ENCODE results near the gene RALGPS1. TPM values are rescaled to one million over a fixed set of nuclear protein-coding genes. Genes with fewer than 3 reads are reported as not detected.
A peak's percentile ranks its signal among the peaks of the same experiment; 100 is the strongest.

The RALGPS1 gene
- total RNA-seq, 1 donor from 2014 or later: 30.7 TPM

DNA sequence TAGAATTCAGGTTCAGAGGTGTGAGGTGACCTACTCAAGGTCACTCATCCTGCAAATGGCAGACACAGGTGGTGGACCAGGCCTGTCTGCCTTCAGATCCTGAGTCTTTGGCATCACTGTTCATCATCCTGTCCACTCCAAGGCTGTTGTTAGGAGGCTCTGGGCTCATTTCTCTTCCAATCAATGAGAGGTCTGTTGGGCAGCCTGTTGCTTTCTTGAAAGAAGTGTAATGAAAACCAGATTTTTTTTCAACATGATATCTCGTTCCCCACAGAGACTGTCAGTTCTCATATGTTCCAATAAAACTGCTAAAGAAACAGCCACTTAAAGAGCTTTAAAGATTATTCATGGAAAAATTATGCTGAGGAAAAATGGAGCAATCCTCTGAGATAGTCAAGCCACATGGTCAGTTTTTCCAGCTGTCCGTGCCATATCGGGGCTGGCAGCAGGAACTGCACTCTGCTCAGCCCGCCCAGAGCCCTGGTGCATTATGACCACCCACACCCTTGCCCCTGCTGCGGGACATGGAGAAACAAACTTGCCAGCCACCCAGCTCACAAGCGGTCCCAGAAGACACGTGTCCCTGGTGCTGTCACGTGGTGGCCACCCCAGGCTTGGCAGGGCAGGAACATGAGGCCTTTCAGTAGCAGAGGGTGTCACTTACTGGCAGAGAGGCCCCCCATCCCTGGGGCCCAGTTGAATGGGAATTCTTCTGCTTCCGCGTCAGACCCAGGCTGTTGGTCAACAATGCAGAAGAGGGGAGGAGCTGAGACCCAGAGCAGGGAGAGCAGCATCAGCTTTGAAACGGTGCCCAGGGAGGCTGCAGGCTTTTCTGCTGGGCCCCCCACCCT lies 271.6 kb downstream of the RALGPS1 start:
- peak; percentile 34 for DNase-seq (ENCODE audit: low spot score)
- Mint-ChIP-seq H3K36me3 (no peaks in the 10 kb centered on the region), H3K4me1 (peaks cover 36% of the 10 kb centered on the region), H3K27ac (peak overlapping the region; percentile 63), H3K9me3 (no peaks in the 10 kb centered on the region), H3K27me3 (ENCODE audit: insufficient read depth, low read depth) (peaks cover 2% of the 10 kb centered on the region), H3K4me3 (no peak overlapping the region)
- Histone ChIP-seq H3K79me2 (ENCODE audit: low read depth) (no peaks in the 10 kb centered on the region), H3F3A (ENCODE audit: low read depth) (no peaks in the 10 kb centered on the region), H4K20me1 (ENCODE audit: low read depth) (no peaks in the 10 kb centered on the region), H3K4me3 (no peak overlapping the region), H3K27me3 (no peaks in the 10 kb centered on the region), H3K9ac (no peak overlapping the region), H2AFZ (replicated peaks) (no peak overlapping the region), H3K9me3 (ENCODE audit: low read depth) (no peaks in the 10 kb centered on the region), H3K4me2 (no peak overlapping the region), H3K36me3 (no peaks in the 10 kb centered on the region), H3K4me1 (peaks cover 22% of the 10 kb centered on the region), H3K27ac (no peak overlapping the region)
- TF ChIP-seq, protein P1, sequence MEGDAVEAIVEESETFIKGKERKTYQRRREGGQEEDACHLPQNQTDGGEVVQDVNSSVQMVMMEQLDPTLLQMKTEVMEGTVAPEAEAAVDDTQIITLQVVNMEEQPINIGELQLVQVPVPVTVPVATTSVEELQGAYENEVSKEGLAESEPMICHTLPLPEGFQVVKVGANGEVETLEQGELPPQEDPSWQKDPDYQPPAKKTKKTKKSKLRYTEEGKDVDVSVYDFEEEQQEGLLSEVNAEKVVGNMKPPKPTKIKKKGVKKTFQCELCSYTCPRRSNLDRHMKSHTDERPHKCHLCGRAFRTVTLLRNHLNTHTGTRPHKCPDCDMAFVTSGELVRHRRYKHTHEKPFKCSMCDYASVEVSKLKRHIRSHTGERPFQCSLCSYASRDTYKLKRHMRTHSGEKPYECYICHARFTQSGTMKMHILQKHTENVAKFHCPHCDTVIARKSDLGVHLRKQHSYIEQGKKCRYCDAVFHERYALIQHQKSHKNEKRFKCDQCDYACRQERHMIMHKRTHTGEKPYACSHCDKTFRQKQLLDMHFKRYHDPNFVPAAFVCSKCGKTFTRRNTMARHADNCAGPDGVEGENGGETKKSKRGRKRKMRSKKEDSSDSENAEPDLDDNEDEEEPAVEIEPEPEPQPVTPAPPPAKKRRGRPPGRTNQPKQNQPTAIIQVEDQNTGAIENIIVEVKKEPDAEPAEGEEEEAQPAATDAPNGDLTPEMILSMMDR (IDR thresholded peaks at IDR 0.05): no peak
- TF ChIP-seq EZH2phosphoT487 (IDR thresholded peaks at IDR 0.05) (no peak), EZH2 (IDR thresholded peaks at IDR 0.05) (no peak)

DNA sequence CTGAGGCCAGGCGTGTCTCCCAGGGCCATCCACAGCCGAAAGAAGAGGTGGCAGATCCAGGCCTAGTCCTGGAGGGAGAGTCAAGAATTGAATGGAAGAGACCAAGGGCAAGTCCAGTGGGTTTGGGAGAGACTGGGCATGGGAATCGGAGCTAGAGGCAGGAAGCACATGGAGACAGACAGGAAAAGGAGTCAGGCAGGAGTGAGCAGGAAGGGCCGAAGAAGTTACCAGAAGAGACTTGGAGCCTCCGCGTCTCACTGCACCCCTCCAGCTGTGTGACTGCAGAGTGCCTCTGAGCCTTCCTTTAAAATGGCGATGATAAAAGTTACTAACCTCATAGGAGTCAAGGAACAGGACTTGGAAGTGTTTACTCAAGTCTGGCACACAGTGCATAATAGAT lies 272.2 kb downstream of the RALGPS1 start:
- Mint-ChIP-seq H3K4me1 (peaks cover 36% of the 10 kb centered on the region), H3K9me3 (no peaks in the 10 kb centered on the region), H3K36me3 (no peaks in the 10 kb centered on the region), H3K27me3 (ENCODE audit: insufficient read depth, low read depth) (peaks cover 2% of the 10 kb centered on the region), H3K27ac (peak overlapping the region; percentile 32), H3K4me3 (no peak overlapping the region)
- Histone ChIP-seq H4K20me1 (ENCODE audit: low read depth) (no peaks in the 10 kb centered on the region), H3K79me2 (ENCODE audit: low read depth) (no peaks in the 10 kb centered on the region), H3K9me3 (ENCODE audit: low read depth) (no peaks in the 10 kb centered on the region), H3K36me3 (no peaks in the 10 kb centered on the region), H3F3A (ENCODE audit: low read depth) (no peaks in the 10 kb centered on the region), H3K4me1 (peaks cover 22% of the 10 kb centered on the region), H3K27ac (no peak overlapping the region), H3K4me2 (no peak overlapping the region), H2AFZ (replicated peaks) (no peak overlapping the region), H3K27me3 (no peaks in the 10 kb centered on the region), H3K9ac (no peak overlapping the region), H3K4me3 (no peak overlapping the region)
- TF ChIP-seq, protein P1 (IDR thresholded peaks at IDR 0.05): no peak
- TF ChIP-seq EZH2phosphoT487 (IDR thresholded peaks at IDR 0.05) (no peak), EZH2 (IDR thresholded peaks at IDR 0.05) (no peak)
- DNase-seq (ENCODE audit: low spot score): no peak

DNA sequence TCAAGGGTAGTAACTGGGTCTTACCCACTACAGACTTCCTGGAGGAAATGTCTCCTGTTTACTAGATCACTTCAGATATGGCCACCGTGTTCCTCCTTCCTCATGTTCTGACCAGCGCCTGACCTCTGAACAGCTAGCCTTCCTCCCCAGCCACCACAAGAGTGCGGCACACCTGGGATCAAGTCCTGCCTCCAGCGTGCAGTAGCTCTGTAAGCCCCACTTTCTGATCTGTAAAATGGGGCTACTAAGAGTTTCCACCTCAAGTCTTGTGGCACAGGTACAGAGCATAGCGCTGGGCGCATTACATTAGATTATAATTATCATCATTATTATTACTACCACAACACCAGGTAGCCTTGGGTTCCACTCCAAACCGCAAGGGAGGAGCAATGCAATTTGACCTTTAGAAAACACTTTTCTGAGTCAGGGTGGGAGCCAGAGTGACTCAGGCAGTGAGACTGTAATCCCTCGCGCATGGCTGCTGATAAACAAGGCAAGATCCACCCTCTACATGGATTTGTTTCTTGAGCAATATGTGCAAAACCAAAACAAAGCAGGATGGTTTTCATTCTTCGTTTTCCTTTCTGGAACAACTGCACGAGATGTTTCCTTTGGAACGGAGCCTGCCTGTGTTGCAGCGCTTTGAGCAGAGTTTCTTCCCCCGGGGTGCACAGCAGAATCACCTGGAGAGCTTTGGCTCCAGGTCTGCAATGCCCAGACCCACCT lies 272.8 kb downstream of the RALGPS1 start:
- H3K4me2 ChIP-seq: no peak overlapping the region
- H3K36me3 Mint-ChIP-seq: no peaks in the 10 kb centered on the region
- no peaks in the 10 kb centered on the region for H4K20me1 ChIP-seq (ENCODE audit: low read depth)
- no peaks in the 10 kb centered on the region for H3K36me3 ChIP-seq
- TF ChIP-seq EZH2phosphoT487 (IDR thresholded peaks at IDR 0.05) (no peak), EZH2 (IDR thresholded peaks at IDR 0.05) (no peak)
- TF ChIP-seq, protein P1 (IDR thresholded peaks at IDR 0.05): no peak
- no peak overlapping the region for H3K4me3 Mint-ChIP-seq
- H3K4me3 ChIP-seq: no peak overlapping the region
- H3K9me3 ChIP-seq (ENCODE audit: low read depth): no peaks in the 10 kb centered on the region
- peaks cover 38% of the 10 kb centered on the region for H3K4me1 Mint-ChIP-seq
- peaks cover 2% of the 10 kb centered on the region for H3K27me3 Mint-ChIP-seq (ENCODE audit: insufficient read depth, low read depth)
- no peak overlapping the region for H2AFZ ChIP-seq (replicated peaks)
- H3K9ac ChIP-seq: no peak overlapping the region
- DNase-seq (ENCODE audit: low spot score): peak; percentile 55
- no peaks in the 10 kb centered on the region for H3K9me3 Mint-ChIP-seq
- no peaks in the 10 kb centered on the region for H3K79me2 ChIP-seq (ENCODE audit: low read depth)
- no peaks in the 10 kb centered on the region for H3F3A ChIP-seq (ENCODE audit: low read depth)
- no peak overlapping the region for H3K27ac ChIP-seq
- H3K27ac Mint-ChIP-seq: no peak overlapping the region
- no peaks in the 10 kb centered on the region for H3K27me3 ChIP-seq
- peaks cover 22% of the 10 kb centered on the region for H3K4me1 ChIP-seq
